Glutamatergic neuron (in vitro differentiated cells): ENCODE measurements around the gene CD276. TPM values are rescaled to one million over a fixed set of nuclear protein-coding genes. Genes with fewer than 3 reads are reported as not detected.
"Not testable (repeated sequence)": the region's sequence is repeated elsewhere in the genome, so short reads cannot be mapped to it uniquely, and the experiment has no call there.

Experiments used
- DNase-seq: peaks from one replicate; pipeline ENCODE4 v3.0.0; 2022
- H3K27ac Mint-ChIP-seq: one replicate; pipeline ENCODE4 v1.8.0; 2020; ENCODE audit warnings: mild to moderate bottlenecking, mixed read lengths, inconsistent platforms; ENCODE audit not compliant: unreplicated experiment
- H3K27me3 Mint-ChIP-seq: one replicate; pipeline ENCODE4 v1.8.0; 2020; ENCODE audit warnings: mild to moderate bottlenecking, moderate library complexity, mixed read lengths, inconsistent platforms; ENCODE audit not compliant: unreplicated experiment
- H3K36me3 Mint-ChIP-seq: one replicate; pipeline ENCODE4 v1.8.0; 2020; ENCODE audit warnings: mild to moderate bottlenecking, mixed read lengths, inconsistent platforms; ENCODE audit not compliant: unreplicated experiment
- H3K4me1 Mint-ChIP-seq: one replicate; pipeline ENCODE4 v1.8.0; 2020; ENCODE audit warnings: mild to moderate bottlenecking, low read depth, mixed read lengths, inconsistent platforms; ENCODE audit not compliant: unreplicated experiment
- H3K4me3 Mint-ChIP-seq: one replicate; pipeline ENCODE4 v1.8.0; 2020; ENCODE audit warnings: mild to moderate bottlenecking, mixed read lengths, inconsistent platforms; ENCODE audit not compliant: unreplicated experiment
- H3K9me3 Mint-ChIP-seq: one replicate; pipeline ENCODE4 v1.8.0; 2020; ENCODE audit warnings: mild to moderate bottlenecking, moderate library complexity, mixed read lengths, inconsistent platforms; ENCODE audit not compliant: unreplicated experiment
- CTCF ChIP-seq: fragments of 200-600 bp; sonication (generic); IDR thresholded peaks from one replicate; pipeline ENCODE4 v1.5.0; 2021; ENCODE audit not compliant: partially characterized antibody, unreplicated experiment
- total RNA-seq: library from RNA; stranded (reverse); fragmentation: NEBNext Ultra II Directional; extraction: Animal tissue kit (Norgen Biotek cat#: 25700); gene quantifications from one replicate; pipeline ENCODE4 v1.2.1, GENCODE V29; 2021; ENCODE audit not compliant: unreplicated experiment

The CD276 gene
- total RNA-seq, 1 donor from 2014 or later = 192 TPM

DNA sequence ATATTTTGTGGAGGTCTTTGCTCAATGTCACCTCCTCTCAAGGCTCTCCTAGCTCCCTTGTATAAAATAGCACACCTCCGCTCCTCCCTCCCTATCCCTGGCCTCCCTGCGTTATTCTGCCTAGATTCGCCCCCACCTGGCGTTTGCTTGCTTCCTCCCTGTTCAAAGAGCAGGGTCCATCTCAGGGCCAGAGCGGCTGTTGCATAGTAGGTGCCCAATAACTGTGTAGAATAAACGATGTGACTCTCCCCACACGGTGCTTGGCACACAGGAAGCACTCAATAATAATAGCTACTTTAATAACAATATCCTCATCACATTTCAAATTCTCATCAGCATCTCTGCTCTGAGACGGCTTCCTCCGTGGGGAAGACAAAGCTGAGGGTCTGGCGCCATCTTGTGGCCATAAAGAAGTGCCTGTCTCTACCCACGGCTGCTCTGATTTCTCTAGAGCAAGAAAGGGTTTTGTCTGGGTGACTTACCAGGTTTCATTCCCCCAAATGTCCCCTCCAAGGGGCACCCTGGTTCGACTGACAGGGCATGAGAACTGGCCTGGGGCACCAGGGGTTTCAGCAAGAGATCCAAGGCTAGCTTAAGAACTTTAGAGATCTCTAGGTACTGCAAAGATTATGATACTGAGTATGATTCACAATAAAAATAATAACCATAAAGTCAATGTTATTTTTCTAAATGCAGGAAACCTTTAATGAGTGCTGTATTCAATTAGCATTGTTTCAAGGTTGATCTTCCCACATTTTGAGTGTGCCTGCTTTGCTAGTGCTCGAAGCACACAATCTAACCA, 16.1 kb downstream of the CD276 start:
- peak overlapping the region; percentile 81 for H3K27ac Mint-ChIP-seq
- H3K27me3 Mint-ChIP-seq = peaks cover 12% of the 10 kb centered on the region
- DNase-seq = peak; percentile 78
- peaks cover 5% of the 10 kb centered on the region for H3K9me3 Mint-ChIP-seq
- TF ChIP-seq CTCF = peak; percentile 89
- H3K4me3 Mint-ChIP-seq = peak overlapping the region; percentile 36
- H3K4me1 Mint-ChIP-seq = peaks cover 47% of the 10 kb centered on the region
- H3K36me3 Mint-ChIP-seq = no peaks in the 10 kb centered on the region

GRCh38 chr15:73702311-73703239, 18.4 kb downstream of the CD276 start:
- H3K27me3 Mint-ChIP-seq = peaks cover 11% of the 10 kb centered on the region
- not testable (repeated sequence) for DNase-seq, H3K4me3 Mint-ChIP-seq

DNA sequence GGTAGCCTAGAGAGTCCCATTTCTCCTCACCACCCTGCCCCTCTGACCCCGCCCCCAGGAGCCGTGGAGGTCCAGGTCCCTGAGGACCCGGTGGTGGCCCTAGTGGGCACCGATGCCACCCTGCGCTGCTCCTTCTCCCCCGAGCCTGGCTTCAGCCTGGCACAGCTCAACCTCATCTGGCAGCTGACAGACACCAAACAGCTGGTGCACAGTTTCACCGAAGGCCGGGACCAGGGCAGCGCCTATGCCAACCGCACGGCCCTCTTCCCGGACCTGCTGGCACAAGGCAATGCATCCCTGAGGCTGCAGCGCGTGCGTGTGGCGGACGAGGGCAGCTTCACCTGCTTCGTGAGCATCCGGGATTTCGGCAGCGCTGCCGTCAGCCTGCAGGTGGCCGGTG, 19.4 kb downstream of the CD276 start:
- not testable (repeated sequence) for H3K9me3 Mint-ChIP-seq, DNase-seq, H3K4me3 Mint-ChIP-seq, H3K27ac Mint-ChIP-seq, H3K36me3 Mint-ChIP-seq
- peaks cover 22% of the 10 kb centered on the region for H3K4me1 Mint-ChIP-seq
- peaks cover 11% of the 10 kb centered on the region for H3K27me3 Mint-ChIP-seq

More at GRCh38 chr15:73702311-73703239, 18.4 kb downstream of the CD276 start:
- H3K36me3 Mint-ChIP-seq, H3K9me3 Mint-ChIP-seq, H3K27ac Mint-ChIP-seq: not testable (repeated sequence)
- peak; percentile 16 for TF ChIP-seq CTCF
- H3K4me1 Mint-ChIP-seq = peaks cover 27% of the 10 kb centered on the region

DNA sequence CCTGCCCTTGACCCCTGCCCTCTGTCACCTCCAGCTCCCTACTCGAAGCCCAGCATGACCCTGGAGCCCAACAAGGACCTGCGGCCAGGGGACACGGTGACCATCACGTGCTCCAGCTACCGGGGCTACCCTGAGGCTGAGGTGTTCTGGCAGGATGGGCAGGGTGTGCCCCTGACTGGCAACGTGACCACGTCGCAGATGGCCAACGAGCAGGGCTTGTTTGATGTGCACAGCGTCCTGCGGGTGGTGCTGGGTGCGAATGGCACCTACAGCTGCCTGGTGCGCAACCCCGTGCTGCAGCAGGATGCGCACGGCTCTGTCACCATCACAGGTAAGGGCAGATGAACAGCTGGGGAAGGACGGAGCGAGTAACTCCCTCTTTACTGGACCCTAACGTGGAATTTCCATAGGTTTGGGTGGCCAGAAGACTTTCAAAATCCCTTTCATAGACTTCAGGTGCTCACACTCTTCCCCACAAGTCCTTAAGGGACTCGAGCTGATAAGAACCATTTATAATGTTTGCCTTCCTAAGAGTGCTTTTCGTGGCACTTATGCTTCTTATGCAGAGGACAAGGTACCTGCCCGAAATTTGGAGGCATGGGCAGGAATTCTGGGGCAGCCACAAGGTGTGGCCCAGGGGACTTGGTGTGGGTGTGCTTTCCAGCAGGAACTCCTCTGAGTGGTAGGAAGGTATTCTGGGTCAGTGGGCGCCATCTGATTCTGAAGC, 20.1 kb downstream of the CD276 start:
- not testable (repeated sequence) for H3K36me3 Mint-ChIP-seq, H3K4me3 Mint-ChIP-seq, H3K27ac Mint-ChIP-seq, H3K9me3 Mint-ChIP-seq, DNase-seq
- peaks cover 15% of the 10 kb centered on the region for H3K4me1 Mint-ChIP-seq
- H3K27me3 Mint-ChIP-seq = peaks cover 12% of the 10 kb centered on the region

GRCh38 chr15:73704869-73705645, 20.9 kb downstream of the CD276 start:
- DNase-seq = peak; percentile 81
- peak overlapping the region; percentile 2 for H3K27ac Mint-ChIP-seq
- peaks cover 8% of the 10 kb centered on the region for H3K36me3 Mint-ChIP-seq
- peaks cover 10% of the 10 kb centered on the region for H3K27me3 Mint-ChIP-seq
- peaks cover 9% of the 10 kb centered on the region for H3K9me3 Mint-ChIP-seq
- H3K4me3 Mint-ChIP-seq = no peak overlapping the region
- TF ChIP-seq CTCF = peak; percentile 84
- H3K4me1 Mint-ChIP-seq = peaks cover 9% of the 10 kb centered on the region
